Measurements from ENCODE around the gene GAP43.

GAP43 gene, protein sequence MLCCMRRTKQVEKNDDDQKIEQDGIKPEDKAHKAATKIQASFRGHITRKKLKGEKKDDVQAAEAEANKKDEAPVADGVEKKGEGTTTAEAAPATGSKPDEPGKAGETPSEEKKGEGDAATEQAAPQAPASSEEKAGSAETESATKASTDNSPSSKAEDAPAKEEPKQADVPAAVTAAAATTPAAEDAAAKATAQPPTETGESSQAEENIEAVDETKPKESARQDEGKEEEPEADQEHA

DNA sequence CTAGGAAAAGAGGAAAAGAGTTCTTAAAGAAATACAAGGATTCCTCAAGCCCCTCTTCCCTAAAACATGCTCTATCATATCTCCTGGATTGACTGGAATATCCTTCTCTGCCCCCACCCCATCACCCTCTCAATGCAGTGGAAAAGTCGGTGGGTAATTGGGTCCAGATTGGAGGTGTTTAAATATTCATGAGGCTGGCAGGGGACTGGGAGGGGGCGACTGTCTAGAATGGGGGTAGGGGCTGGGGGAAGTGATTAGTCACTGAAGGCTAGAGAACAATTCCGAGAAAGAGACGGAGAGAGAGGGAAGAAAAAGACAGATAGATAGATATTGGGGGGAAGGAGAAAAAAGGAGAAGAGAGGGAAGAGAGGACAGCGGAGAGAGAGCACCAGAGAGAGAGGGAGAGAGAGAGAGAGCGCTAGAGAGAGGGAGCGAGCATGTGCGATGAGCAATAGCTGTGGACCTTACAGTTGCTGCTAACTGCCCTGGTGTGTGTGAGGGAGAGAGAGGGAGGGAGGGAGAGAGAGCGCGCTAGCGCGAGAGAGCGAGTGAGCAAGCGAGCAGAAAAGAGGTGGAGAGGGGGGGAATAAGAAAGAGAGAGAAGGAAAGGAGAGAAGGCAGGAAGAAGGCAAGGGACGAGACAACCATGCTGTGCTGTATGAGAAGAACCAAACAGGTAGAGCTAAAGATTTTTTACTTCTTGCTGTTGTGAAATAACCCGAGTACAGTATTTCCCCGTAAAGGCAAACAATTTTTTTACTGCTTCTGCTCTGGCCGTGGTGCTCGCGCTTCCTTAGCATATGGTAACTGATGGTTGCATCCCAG, at the start of gene GAP43:
Gene GAP43 (plus strand): TSS at position 467 of the 825 bp plus-strand sequence. CDS start 180 bp downstream, at position 647.
- no peaks in the 10 kb centered on the region for H3K4me1 ChIP-seq (ENCODE audit: control insufficient read depth in 1 of 2, insufficient read depth in 2 of 2, low read length in 2 of 2)
- H3K36me3 ChIP-seq (ENCODE audit: control insufficient read depth in 1 of 2, insufficient read depth in 2 of 2, low read length in 2 of 2), result no peaks in the 10 kb centered on the region
- H3K27ac ChIP-seq (ENCODE audit: low read depth, low read length), result no peak within 1 kb of the TSS
- H3K9ac ChIP-seq (ENCODE audit: low read depth in 1 of 2, low read length in 2 of 2), result no peak within 1 kb of the TSS
- peaks cover 14 to 18% of the 10 kb centered on the region in 2 donors for H3K27me3 ChIP-seq (ENCODE audit: control insufficient read depth in 1 of 2, insufficient read depth in 2 of 2, low read length in 2 of 2)
- H3K4me3 ChIP-seq (ENCODE audit: low read depth in 1 of 2, low read length in 2 of 2), result peak within 1 kb of the TSS in 1 of 2 donors; percentile 36
- H3K9me3 ChIP-seq (ENCODE audit: control insufficient read depth in 1 of 2, low read length in 2 of 2), result no peaks in the 10 kb centered on the region

DNA sequence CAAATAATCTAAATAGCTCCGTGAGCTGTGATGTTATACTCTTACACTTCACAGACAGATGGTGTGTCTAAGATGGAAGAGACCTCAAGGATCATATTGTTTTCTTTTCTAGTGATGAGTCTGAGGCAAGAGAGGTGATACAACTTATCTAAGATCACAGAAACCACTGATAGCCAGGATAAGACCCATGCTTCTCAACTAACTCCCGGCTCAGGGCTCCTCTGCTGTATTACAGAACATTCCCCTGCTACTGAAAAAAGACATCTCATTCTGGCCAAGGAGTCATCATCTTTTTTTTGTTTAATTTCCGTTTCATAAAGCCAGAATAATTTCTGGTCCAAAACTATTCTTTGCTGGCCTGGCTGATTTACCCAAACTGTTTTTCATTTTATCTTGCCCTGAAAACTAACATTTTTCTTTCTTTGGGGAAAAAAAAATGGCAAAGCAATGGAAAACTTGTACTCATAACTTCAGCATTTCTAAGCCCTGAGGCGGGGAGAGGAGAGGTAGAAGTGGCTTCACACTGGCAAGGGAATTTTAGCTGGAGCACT, 46.9 kb upstream of the GAP43 start:
- no peaks in the 10 kb centered on the region for H3K27me3 ChIP-seq (ENCODE audit: control insufficient read depth in 1 of 2, insufficient read depth in 2 of 2, low read length in 2 of 2)
- no peaks in the 10 kb centered on the region for H3K9me3 ChIP-seq (ENCODE audit: control insufficient read depth in 1 of 2, low read length in 2 of 2)
- no peak overlapping the region for H3K4me3 ChIP-seq (ENCODE audit: low read depth in 1 of 2, low read length in 2 of 2)
- H3K27ac ChIP-seq (ENCODE audit: low read depth, low read length), result no peak overlapping the region
- H3K36me3 ChIP-seq (ENCODE audit: control insufficient read depth in 1 of 2, insufficient read depth in 2 of 2, low read length in 2 of 2), result no peaks in the 10 kb centered on the region
- H3K4me1 ChIP-seq (ENCODE audit: control insufficient read depth in 1 of 2, insufficient read depth in 2 of 2, low read length in 2 of 2), result peaks cover 0 to 6% of the 10 kb centered on the region in 2 donors
- H3K9ac ChIP-seq (ENCODE audit: low read depth in 1 of 2, low read length in 2 of 2), result no peak overlapping the region

DNA sequence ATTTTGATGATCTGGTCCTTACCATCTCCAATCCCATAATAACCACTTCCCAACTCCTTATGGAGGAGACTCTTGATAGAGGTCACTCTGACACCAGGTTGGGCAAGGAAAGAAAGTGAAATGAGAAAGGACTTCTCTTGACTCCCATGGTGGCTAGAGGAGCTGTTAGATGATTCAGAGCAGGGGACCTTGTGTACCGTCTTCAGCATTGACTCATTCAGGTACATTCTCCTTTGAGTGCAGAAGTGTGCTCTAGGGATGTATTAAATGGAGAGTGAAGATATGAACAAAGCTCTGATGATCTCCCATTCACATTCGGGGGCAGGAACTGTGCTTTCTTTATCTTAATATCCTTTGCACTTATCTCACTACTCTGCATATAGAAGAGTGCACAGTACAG, 46.3 kb upstream of the GAP43 start:
- Histone ChIP-seq H3K4me1 (ENCODE audit: control insufficient read depth in 1 of 2, insufficient read depth in 2 of 2, low read length in 2 of 2) (peaks cover 0 to 6% of the 10 kb centered on the region in 2 donors), H3K27me3 (ENCODE audit: control insufficient read depth in 1 of 2, insufficient read depth in 2 of 2, low read length in 2 of 2) (no peaks in the 10 kb centered on the region), H3K27ac (ENCODE audit: low read depth, low read length) (no peak overlapping the region), H3K36me3 (ENCODE audit: control insufficient read depth in 1 of 2, insufficient read depth in 2 of 2, low read length in 2 of 2) (no peaks in the 10 kb centered on the region), H3K4me3 (ENCODE audit: low read depth in 1 of 2, low read length in 2 of 2) (no peak overlapping the region), H3K9ac (ENCODE audit: low read depth in 1 of 2, low read length in 2 of 2) (no peak overlapping the region), H3K9me3 (ENCODE audit: control insufficient read depth in 1 of 2, low read length in 2 of 2) (no peaks in the 10 kb centered on the region)

DNA sequence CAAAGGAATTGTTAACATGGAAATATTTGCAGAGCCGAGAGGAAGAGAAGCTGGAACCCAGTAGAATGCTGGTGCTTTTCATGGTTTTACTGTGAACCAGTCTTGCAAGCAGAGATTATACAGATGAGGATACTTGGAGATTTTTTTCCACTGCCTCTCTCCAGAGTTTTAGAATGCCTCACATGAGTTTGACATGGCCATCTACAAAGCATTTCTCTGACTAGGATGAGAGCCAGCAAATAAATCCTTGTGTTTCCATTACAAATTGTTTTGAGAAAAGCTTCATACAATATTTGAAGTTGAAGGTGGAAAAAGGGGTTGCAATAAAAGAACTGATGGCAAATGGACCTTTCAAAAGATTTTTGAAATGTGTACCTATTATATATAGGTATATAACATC, 45.0 kb upstream of the GAP43 start:
- Histone ChIP-seq H3K9ac (ENCODE audit: low read depth in 1 of 2, low read length in 2 of 2) (no peak overlapping the region), H3K4me1 (ENCODE audit: control insufficient read depth in 1 of 2, insufficient read depth in 2 of 2, low read length in 2 of 2) (peaks cover 0 to 5% of the 10 kb centered on the region in 2 donors), H3K27ac (ENCODE audit: low read depth, low read length) (no peak overlapping the region), H3K36me3 (ENCODE audit: control insufficient read depth in 1 of 2, insufficient read depth in 2 of 2, low read length in 2 of 2) (no peaks in the 10 kb centered on the region), H3K9me3 (ENCODE audit: control insufficient read depth in 1 of 2, low read length in 2 of 2) (no peaks in the 10 kb centered on the region), H3K4me3 (ENCODE audit: low read depth in 1 of 2, low read length in 2 of 2) (no peak overlapping the region), H3K27me3 (ENCODE audit: control insufficient read depth in 1 of 2, insufficient read depth in 2 of 2, low read length in 2 of 2) (no peaks in the 10 kb centered on the region)

DNA sequence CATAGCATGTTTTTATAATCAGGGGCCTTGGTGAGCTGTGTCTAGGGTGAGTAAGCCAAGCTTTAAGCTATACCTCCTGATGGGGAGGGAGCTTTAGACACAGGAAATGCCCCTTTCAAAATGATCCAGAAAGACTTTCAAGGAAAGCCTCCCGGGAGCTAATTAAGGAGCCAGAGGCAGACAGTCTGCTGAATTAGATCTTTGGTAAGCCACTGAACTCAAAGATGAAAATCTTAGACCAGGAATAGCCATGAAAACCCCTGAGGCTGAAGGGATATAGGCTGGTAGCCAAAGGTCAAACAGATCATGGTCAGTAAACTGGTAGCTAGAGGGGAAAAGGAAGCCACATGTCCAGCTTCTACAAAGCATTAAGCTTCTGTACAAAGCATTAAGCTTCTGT, 42.7 kb upstream of the GAP43 start:
- H3K9me3 ChIP-seq (ENCODE audit: control insufficient read depth in 1 of 2, low read length in 2 of 2), result no peaks in the 10 kb centered on the region
- no peak overlapping the region for H3K27ac ChIP-seq (ENCODE audit: low read depth, low read length)

DNA sequence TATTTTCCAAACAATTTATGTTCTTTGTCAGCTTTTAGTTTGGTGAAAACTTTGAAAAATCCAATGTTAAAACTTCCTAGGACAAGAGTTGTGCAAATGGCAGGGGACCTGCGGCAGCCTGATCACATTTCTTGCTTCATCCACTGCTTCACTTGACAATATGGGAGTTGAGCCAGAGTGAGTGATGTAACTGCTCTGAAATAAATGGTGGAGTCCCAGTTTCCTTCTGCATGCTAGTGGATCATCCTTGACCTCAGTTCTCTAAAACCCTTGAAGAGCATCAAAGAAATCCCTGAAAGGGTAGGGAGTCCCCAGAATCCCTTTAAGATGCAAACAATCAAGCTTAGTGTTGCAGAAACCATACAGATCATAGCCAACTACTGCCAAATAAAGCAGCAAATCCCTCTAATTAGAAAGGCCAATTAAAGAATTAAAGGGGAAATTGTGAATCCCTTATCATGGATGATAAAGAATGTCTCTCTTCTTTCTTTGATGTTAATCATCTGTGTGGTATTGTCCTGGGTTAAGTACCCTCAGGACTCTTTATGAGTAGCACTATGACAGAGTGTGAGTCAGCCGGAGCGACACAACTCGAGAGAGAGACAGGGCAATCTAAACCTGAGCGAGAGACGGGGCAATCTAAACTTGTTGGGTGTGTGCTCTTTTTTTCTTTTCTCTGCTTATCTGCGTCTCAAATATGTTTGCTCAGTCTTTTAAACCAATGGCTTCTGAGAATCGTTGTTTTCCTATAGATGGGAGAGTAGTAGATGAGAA, 41.8 kb upstream of the GAP43 start:
- no peaks in the 10 kb centered on the region for H3K36me3 ChIP-seq (ENCODE audit: control insufficient read depth in 1 of 2, insufficient read depth in 2 of 2, low read length in 2 of 2)
- no peak overlapping the region for H3K9ac ChIP-seq (ENCODE audit: low read depth in 1 of 2, low read length in 2 of 2)
- H3K4me1 ChIP-seq (ENCODE audit: control insufficient read depth in 1 of 2, insufficient read depth in 2 of 2, low read length in 2 of 2), result no peaks in the 10 kb centered on the region
- H3K4me3 ChIP-seq (ENCODE audit: low read depth in 1 of 2, low read length in 2 of 2), result no peak overlapping the region
- no peak overlapping the region for H3K27ac ChIP-seq (ENCODE audit: low read depth, low read length)
- no peaks in the 10 kb centered on the region for H3K27me3 ChIP-seq (ENCODE audit: control insufficient read depth in 1 of 2, insufficient read depth in 2 of 2, low read length in 2 of 2)
- no peaks in the 10 kb centered on the region for H3K9me3 ChIP-seq (ENCODE audit: control insufficient read depth in 1 of 2, low read length in 2 of 2)

More for the DNA sequence above, 42.7 kb upstream of the GAP43 start:
- Histone ChIP-seq H3K4me1 (ENCODE audit: control insufficient read depth in 1 of 2, insufficient read depth in 2 of 2, low read length in 2 of 2) (no peaks in the 10 kb centered on the region), H3K4me3 (ENCODE audit: low read depth in 1 of 2, low read length in 2 of 2) (no peak overlapping the region), H3K36me3 (ENCODE audit: control insufficient read depth in 1 of 2, insufficient read depth in 2 of 2, low read length in 2 of 2) (no peaks in the 10 kb centered on the region), H3K27me3 (ENCODE audit: control insufficient read depth in 1 of 2, insufficient read depth in 2 of 2, low read length in 2 of 2) (no peaks in the 10 kb centered on the region), H3K9ac (ENCODE audit: low read depth in 1 of 2, low read length in 2 of 2) (no peak overlapping the region)

DNA sequence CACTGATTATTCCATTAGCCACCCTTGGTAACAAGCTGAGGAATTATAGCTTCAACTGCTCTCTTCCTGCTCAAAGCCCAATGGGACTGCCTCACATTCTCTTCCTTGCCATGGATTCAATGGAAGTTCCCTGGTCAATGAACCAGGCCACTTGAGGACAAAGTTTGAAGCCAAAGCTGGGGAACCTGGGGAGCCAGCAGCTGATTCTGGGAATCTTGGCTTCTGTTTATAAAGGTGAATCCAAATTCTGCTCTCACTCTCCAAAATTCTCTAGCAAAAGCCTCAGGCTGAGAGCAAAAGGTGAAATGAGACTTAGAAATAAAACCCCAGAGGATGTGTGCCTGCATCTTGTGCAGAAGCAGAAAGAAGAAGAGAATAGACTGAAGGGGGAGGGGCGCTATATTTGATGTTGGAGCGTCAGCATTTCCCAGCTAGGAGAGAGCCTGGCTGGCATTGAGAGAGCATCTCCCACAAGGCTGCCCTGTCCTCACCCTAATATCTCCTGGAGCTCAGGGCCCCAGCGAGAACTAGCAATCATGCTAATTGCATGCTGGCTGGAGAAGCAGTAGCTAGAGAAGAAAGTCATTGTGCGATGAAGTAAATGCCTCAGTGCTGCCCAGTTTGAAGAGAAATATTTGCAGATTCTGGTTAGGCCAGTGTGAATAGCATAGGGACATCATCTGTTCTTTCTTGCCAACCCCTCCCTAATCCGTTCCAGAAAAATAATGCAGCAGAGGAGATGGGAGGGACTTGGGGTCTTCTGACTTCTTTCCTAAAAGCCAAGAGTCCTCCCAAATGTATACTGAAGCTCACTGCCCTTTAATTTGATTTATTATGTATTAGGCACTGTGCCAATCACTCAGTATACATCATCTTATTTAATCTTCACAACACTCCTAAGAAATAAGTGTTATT, 34.9 kb upstream of the GAP43 start:
- Histone ChIP-seq H3K27ac (ENCODE audit: low read depth, low read length) (no peak overlapping the region), H3K4me3 (ENCODE audit: low read depth in 1 of 2, low read length in 2 of 2) (no peak overlapping the region), H3K4me1 (ENCODE audit: control insufficient read depth in 1 of 2, insufficient read depth in 2 of 2, low read length in 2 of 2) (no peaks in the 10 kb centered on the region), H3K27me3 (ENCODE audit: control insufficient read depth in 1 of 2, insufficient read depth in 2 of 2, low read length in 2 of 2) (no peaks in the 10 kb centered on the region), H3K36me3 (ENCODE audit: control insufficient read depth in 1 of 2, insufficient read depth in 2 of 2, low read length in 2 of 2) (no peaks in the 10 kb centered on the region), H3K9me3 (ENCODE audit: control insufficient read depth in 1 of 2, low read length in 2 of 2) (no peaks in the 10 kb centered on the region), H3K9ac (ENCODE audit: low read depth in 1 of 2, low read length in 2 of 2) (no peak overlapping the region)

DNA sequence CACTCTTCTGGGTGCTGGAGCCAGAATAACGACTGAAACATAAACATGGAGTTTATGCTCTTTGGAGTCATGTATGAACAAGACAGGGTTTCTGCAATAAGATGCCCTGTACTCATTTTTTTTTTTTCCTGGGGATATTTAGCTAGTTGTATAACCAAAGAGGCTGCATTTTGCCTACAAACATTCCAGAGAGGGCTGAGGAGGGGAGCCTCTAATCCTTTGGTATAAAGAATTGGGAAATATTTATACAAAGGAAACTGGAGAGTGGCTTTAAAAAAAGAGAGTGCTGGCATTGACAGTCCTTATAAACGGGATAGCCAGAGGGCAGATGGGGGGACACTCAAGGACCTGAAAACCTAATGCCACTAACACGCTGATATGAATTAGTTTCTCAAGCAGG, 32.4 kb upstream of the GAP43 start:
- Histone ChIP-seq H3K36me3 (ENCODE audit: control insufficient read depth in 1 of 2, insufficient read depth in 2 of 2, low read length in 2 of 2) (no peaks in the 10 kb centered on the region), H3K9me3 (ENCODE audit: control insufficient read depth in 1 of 2, low read length in 2 of 2) (peaks cover 0 to 5% of the 10 kb centered on the region in 2 donors), H3K27ac (ENCODE audit: low read depth, low read length) (no peak overlapping the region), H3K27me3 (ENCODE audit: control insufficient read depth in 1 of 2, insufficient read depth in 2 of 2, low read length in 2 of 2) (no peaks in the 10 kb centered on the region), H3K4me3 (ENCODE audit: low read depth in 1 of 2, low read length in 2 of 2) (no peak overlapping the region), H3K9ac (ENCODE audit: low read depth in 1 of 2, low read length in 2 of 2) (no peak overlapping the region), H3K4me1 (ENCODE audit: control insufficient read depth in 1 of 2, insufficient read depth in 2 of 2, low read length in 2 of 2) (no peaks in the 10 kb centered on the region)

DNA sequence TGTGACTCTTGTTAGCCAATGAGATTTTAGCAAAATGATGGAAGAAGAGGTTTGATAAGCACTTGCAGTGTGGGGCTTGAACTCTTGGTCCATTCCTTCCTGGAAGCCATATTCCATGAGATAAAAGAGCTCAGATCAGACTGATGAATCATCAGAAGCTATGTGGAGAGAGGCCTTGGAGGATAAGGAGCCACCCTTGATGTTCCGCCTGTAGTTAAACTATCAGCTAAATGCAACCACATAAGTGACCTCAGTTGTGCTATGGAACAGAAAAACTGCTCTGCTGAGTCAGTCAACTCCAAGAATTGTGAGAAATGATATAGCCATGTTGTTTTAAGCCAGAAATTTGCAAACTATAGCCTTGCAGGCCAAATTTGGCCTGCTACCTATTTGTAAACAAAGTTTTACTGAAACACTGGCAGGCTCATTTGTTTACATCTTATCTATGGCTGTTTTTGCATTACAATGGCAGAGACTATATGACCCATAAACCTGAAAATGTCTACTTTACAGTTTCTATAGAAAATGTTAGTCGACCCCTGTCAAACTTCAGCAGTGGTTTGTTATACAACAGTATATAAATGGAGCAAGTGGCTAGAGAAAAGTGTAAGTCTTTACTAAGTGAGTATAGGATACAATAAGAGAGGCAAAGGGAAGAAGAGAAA, 27.6 kb upstream of the GAP43 start:
- H3K27me3 ChIP-seq (ENCODE audit: control insufficient read depth in 1 of 2, insufficient read depth in 2 of 2, low read length in 2 of 2), result no peaks in the 10 kb centered on the region
- H3K27ac ChIP-seq (ENCODE audit: low read depth, low read length), result no peak overlapping the region
- H3K36me3 ChIP-seq (ENCODE audit: control insufficient read depth in 1 of 2, insufficient read depth in 2 of 2, low read length in 2 of 2), result no peaks in the 10 kb centered on the region
- peaks cover 0 to 5% of the 10 kb centered on the region in 2 donors for H3K9me3 ChIP-seq (ENCODE audit: control insufficient read depth in 1 of 2, low read length in 2 of 2)
- no peaks in the 10 kb centered on the region for H3K4me1 ChIP-seq (ENCODE audit: control insufficient read depth in 1 of 2, insufficient read depth in 2 of 2, low read length in 2 of 2)
- no peak overlapping the region for H3K4me3 ChIP-seq (ENCODE audit: low read depth in 1 of 2, low read length in 2 of 2)
- no peak overlapping the region for H3K9ac ChIP-seq (ENCODE audit: low read depth in 1 of 2, low read length in 2 of 2)

All from duodenal mucosa (tissue), 2 donors.